KG1 (cell line): ENCODE measurements around the gene HYAL3.

Experiments used
- DNase-seq: peaks from one replicate; lab custom pipeline; 2025; lab: John Stamatoyannopoulos, UW

HYAL3 gene, protein sequence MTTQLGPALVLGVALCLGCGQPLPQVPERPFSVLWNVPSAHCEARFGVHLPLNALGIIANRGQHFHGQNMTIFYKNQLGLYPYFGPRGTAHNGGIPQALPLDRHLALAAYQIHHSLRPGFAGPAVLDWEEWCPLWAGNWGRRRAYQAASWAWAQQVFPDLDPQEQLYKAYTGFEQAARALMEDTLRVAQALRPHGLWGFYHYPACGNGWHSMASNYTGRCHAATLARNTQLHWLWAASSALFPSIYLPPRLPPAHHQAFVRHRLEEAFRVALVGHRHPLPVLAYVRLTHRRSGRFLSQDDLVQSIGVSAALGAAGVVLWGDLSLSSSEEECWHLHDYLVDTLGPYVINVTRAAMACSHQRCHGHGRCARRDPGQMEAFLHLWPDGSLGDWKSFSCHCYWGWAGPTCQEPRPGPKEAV

DNA sequence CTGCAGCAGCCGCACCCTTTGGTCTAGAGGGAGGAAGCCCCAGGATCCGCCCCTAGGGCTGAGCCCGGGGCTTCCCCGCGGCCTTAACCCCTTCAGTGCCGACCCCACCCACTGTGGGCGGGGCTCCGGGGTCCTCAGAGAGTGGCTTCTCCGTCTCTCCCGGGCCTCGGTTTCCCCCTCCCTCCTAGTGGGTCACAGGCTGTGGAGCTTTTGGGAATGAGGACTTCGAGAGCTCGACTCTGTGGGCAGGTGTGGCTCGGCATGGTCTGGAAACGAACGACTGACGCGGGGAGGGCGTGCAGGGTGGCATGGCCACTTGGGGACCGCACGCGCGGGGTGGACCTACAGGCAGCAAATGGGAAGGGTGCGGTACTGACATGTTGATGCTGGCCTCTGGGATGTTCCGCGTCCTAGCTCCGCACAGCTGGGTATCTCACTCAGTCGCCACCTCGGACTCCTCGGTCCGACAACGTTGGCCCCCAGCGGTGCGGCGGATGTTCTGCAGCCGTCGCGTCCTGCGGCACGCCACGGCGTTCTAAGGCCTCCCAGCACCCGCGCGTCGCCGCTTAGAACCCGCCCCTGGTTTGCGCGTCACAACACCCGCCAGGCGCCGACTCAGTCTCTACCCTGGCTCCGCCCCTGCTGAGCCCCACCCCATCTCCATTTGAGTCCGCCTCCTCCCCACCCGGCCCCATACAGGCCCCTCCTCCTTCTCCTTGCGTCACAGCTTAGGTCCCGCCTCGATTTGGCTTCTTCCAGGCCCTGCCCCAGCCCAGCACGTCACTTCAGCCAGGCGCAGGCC is at the start of gene HYAL3, which contains the start of gene NAA80:
Gene HYAL3 (minus strand): TSS at position 570 of the 802 bp plus-strand sequence. CDS start 3,803 bp downstream, outside the sequence.
Gene NAA80 (minus strand): TSS at position 570 of the 802 bp plus-strand sequence. CDS start 1,942 bp downstream, outside the sequence.
- peak; percentile 95 for DNase-seq

DNA sequence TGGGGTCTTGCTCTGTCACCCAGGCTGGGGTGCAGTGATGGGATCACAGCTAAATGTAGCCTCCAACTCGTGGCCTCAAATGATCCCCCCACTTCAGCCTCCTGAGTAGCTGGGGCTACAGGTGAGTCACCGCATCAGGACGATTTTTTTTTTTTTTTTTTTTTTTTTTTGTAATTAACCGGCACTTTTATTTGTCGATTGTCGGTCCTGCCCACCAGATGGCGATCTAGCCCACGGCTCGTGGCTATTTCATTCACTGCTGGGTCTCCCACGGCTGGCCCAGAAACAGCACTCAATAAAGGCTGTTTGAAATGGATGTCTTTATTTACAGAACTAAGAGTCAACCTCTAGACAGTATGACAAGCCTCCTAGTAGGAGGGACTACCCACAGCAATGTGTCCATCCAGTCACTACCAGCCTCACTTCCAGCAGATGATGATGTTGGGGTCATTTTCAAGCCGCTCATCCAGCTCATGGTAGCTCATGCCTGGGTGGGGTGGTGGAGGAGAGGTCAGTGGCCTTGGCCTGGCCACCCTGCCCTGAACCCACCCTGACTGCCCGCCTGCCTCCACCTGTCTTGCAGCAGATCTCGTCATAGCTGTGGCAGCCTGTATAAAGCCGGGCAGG is 48.1 kb upstream of the HYAL3 start:
- DNase-seq: peak; percentile 29

DNA sequence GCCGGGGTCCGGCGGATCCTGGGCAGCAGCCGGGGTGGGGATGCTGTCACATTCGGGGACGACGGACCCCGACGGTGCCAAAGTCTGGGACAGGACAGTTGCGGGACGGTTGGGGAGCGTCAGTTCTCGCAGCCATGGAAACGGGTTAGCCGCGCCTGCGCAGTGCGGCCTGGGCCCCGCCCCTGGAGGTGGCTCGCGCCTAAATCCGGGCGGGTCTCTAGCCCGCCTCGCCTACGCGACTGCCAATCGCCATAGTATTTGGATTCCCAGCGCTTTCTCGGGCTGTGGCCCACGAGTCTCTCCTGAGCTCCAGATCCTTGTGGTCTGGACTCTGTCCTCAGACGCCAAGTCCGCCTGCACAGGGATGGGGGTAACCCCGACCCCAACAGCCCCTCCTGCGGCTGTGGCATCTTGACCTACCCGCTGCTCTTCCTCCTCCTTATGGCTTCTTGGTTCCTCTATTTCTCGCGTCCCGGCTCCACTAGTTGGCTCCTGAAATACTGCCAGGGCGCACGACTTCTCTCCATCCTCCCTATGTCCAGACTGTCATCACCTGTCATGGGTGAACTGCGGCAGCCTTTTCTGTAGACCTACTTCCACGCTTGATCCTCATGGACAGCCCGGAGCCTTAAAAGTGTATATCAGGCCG is 46.5 kb upstream of the HYAL3 start, which contains the start of gene ZMYND10:
Gene ZMYND10 (minus strand): TSS at position 147 of the 649 bp plus-strand sequence. CDS start 153 bp downstream, outside the sequence.
- DNase-seq: no peak

DNA sequence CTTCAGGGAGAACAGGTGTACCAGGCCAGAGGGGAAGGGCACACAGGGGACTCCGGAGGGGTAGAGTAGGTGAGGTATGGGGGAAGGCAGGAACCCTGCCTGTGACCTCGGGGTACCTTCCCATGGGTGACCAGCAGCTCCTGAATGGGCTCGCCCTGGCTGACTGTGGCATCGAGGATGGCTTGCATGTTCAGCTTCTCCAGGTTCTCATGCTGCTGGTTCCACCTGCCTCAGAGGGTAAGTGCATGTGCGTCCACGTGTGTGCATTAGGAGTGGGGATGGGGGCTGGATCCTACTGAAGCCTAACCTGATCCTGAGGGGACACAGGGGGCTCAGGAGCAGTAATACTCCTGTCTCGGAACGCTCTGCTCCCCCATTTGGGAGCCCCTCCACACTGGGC is 45.8 kb upstream of the HYAL3 start:
- DNase-seq: no peak

DNA sequence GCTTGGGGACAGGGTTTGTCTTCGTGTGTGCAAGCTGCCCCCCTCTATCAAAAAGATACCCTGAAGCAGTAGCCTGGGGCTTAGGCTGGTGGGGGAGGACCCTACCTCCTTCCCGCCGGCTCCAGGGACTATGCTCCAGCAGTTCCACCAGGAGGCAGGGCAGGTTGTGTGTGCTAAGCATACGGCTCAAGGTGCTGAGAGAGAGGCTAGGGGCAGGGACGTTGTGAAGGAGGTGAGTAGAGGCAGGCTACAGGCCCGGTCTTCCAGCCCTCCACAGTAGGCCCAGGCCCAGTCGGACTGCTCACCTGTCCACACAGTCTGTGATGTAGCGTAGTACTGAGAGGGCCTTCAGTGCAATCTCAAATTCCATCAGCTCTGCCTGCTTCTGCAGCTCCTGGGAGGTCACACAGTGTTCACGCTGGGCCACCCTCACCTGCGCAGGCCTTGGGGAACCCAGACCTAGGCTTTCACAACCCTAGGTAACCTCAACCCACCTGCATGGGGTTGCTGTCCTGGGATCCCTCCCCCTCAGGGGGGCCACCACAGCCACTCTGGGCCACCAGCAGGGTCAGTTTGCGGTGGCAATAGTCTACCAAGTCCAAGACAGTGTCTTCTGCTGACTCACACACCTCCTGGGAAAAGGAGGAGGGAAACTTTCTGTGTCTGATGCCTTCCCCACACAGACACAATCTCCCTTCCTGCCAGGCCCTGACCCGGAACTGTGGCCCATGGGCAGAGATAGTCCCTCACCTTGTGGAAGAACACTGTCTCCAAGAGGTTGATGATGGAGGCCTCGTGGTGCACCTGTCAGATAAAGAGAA is 43.8 kb upstream of the HYAL3 start:
- no peak for DNase-seq

DNA sequence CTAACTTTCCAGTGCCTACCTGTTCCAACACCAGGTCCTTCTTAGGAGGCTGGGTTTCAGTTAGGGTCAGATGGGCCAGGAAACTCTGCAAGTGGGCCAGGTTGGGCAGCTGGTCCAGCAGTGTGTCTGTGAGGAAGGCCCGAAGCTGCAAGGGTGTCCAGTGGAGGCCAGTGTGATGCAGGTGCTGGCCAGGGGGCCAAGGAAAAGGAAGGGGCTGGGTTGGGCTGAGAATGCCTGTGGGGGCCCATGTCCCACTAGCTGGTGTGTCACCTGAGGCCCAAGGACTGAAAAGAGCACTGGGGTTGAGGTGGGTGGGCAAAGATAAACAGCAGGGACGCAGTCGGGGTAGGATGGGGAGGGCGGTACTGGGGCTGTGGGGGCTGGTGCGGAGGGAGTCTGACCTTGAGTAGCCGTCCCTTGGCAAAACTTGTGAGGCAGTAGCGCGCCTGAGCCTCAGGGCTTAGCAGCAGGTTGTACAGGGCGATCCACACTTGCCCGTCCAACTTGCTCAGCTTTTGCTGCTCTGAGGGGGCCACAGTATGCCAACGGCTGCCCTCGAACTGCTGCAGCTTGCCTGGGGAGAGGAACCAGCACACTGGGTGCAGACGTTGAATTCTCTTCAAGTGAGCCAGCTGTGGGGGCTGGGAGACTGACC is 42.9 kb upstream of the HYAL3 start:
- DNase-seq: no peak

DNA sequence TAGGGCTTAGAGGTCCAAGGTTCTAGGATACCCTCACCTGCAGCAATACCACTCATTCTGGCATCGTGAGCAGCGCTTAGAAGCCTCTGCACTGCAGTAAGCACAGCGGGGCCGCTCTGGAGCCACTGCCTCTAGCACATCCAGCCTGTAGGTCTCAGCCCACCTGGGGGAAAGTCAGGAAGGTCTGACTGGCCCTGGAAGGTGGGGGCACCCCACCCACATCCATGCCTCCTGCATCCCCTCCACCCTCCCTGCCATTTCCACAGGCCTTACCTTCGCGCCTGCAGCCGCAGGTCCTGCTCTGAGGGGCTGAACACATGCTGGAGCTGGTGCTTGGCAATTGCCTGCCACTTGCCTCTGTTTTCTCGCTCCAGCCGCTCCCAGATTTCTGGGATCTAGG is 42.3 kb upstream of the HYAL3 start:
- DNase-seq: no peak

DNA sequence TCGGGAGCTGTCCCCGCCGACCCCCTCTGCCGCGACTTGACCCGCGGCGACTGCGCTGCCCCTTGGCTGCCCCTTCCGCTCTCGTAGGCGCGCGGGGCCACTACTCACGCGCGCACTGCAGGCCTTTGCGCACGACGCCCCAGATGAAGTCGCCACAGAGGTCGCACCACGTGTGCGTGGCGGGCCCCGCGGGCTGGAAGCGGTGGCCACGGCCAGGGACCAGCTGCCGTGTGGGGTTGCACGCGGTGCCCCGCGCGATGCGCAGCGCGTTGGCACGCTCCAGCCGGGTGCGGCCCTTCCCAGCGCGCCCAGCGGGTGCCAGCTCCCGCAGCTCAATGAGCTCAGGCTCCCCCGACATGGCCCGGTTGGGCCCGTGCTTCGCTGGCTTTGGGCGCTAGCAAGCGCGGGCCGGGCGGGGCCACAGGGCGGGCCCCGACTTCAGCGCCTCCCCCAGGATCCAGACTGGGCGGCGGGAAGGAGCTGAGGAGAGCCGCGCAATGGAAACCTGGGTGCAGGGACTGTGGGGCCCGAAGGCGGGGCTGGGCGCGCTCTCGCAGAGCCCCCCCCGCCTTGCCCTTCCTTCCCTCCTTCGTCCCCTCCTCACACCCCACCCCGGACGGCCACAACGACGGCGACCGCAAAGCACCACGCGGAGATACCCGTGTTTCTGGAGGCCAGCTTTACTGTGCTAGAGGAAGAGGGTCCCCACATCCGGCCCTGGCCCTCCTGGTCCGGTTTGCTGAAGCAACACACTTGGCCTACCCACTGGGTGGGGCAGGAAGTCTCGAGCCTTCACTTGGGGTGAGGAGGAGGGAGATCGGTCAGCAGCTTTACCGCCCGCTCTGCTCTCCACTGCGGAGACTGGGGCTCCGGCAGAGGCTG is 41.5 kb upstream of the HYAL3 start, which contains the start of gene RASSF1:
Gene RASSF1 (minus strand): TSS at position 389 of the 882 bp plus-strand sequence. CDS start 31 bp downstream, at position 358.
- DNase-seq: peak; percentile 85

DNA sequence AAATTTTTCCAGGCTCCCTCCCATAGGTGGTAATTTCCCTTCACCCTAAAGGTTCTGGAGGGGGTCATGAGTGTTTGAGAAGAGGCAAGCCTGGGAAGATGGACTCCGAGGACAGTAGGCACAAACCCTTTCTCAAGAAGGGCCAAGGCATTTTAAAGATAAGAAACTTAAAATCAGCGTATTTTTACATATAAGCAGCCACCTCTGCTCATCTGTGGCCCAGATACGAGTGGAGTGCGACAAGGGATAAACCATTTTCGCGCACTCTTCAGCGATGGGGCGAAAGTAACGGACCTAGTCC is 40.9 kb upstream of the HYAL3 start:
- no peak for DNase-seq

DNA sequence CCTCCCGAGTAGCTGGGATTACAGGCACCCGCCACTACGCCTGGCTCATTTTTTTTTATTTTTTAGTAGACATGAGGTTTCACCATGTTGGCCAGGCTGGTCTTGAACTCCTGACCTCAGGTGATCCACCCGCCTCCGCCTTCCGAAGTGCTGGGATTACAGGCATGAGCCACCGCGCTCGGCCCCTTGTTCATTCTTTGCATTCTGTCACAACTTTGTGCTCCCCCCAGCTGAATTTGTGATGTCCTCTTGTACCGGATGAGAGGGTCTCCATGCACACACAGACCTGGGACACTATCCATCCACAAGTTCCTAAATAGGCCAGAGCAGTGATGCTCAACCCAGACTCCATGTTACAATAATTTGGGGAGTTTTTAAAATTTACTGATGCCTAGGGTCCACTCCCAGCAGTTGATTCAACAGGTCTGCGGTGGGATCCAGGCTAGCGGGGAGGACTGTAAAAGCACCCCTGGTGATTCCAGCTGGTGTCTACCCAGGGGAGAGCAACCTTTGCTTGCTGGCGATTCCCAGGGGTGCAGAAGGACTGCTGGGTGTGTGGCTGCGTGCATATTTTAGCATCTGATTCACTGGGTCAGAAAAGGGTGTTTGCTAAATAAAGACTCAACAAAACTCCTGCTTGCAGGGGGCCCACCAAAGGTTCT is 40.4 kb upstream of the HYAL3 start:
- no peak for DNase-seq

DNA sequence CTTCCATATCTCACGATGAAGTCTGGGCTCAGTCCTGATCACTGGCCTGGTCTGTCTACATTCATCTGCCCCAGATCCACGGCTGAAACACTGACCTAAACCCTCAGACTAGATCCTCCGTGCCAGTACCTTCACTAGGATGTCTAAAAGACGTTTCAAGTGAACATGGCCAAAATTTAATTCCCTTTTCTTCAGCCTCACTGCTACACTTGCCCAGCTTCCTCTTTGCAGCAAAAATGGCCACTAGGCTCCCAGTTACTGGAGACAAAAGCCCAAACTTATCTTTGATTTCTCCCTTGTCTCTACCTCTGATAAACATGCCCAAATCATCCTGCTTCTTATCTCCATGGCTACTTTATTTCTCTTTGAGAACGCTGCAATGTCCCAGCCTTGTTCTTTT is 39.8 kb upstream of the HYAL3 start:
- DNase-seq: no peak

DNA sequence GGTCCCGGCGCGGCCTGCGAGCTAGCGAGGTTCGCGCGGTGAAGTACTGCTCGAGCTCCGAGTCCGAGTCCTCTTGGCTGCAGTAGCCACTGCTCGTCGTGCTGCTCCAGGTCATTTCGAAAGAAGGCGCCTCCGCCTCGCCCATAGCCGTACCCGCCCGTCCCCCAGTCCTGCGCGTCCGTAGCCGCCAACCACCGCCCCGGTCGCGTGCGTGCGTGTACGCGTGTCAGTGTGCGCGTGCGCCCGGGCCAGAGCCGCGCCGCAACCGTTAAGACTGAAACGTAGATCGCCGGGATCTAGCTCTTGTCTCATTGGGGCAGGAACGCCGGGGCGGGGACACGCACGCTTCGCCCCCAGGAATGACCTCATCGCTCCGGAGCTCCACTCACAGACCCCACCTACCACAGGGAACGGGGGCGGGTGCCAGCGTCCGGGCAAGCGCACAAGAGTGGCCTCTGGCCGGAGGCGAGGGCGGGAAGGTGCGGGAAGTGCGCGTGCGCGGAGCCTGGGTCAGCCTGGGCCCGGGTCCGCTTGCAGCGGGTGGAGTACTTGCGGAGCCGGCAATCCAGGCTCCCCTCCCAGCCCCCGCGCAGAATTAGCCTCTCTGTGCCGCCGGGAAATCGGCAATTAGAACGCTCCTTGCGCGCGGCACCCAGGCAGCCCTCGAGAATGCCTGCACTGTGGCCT is 38.1 kb upstream of the HYAL3 start:
- DNase-seq: peak; percentile 93

DNA sequence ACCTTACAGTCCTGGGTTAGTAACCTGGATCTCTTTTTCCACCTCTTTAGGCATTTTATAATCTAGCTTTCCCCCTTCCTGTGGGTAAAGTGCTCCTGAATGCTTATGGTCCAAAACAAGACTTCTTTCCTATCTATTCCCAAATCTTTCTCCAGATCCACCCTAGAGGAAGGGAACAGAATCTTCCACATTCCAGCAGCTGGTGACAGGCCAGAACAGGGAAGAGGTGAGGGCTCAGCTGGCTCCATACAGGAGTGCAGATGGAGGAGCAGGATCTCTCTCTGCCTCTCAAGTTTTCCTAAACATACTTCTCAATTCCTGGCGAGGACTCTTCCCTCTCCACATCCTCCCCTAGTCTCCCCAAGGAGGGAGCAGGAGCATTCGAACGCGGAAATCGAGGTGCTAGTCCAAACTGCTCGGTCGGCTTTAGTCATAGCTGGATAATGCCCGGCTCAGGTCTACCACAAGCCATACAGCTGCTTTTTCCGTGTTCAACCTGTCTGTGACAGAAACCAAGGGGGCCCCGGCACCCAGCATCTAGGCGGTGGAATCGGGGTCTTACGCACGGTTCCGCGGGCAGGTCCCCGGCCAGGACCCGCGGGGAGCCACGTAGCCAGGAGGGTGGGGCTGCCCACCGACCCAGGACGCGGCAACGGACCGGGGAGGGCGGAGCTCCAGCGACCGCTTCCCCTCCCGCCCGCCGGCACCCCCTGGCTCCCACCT is 37.4 kb upstream of the HYAL3 start:
- no peak for DNase-seq

DNA sequence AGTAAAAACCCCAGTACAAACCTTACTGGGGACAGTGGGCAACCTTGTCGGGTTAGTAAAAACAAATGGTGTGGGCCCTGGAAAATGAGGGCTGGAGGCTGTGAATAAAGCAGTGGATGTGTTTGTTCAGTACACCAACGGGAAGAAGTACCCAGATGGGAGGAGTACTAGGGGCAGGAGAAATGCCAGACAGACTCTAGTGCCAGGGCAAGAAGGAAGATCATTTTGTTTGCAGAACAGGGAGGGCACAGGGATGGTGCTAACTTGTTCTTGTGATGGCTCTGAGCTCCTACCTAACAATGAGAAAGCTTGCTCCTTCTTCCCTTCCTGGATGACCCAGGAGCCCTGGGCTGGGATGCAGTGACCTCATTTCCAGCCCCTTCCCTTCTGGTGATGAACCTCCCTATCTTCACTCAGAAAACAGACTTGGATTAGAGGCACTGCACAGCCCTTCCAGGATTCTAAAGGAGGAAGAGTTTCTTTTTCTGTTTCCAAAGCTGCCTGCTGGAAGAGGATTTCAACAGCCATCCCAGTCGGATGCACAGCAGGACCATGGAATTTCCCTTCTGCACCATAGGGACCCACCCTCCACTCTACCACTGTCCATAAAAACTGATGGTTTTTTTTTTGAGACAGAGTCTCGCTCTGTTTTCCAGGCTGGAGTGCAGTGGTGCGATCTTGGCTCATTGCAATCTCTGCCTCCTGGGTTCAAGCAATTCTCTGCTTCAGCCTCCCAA is 35.3 kb upstream of the HYAL3 start:
- no peak for DNase-seq

DNA sequence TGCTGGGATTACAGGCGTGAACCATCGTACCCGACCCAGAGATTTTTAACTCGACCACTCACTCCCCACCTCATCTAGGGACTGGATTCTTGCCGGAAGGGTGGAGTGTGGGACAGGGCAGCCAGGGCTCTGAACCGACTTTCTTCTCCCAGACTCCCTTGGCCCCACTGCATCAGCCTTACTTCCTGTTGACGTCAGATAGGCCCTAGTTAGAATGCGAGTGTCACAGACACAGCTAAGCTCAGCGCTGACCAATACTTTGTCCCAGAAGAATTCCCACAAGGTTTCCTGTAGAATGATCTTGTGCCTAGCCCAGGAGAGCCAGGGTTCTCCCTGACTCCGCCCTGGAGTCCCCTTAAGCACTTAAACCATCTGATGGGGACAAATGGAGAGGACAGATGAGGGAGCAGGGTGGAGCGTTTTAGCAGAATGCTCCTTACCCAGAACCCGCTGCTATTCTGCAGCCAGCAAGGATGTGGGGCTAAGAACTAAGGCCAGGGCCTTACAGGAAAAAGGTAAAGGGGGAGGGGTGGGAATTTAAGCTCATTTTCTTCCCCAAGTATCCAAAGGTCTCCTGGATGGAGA is 34.6 kb upstream of the HYAL3 start:
- no peak for DNase-seq

DNA sequence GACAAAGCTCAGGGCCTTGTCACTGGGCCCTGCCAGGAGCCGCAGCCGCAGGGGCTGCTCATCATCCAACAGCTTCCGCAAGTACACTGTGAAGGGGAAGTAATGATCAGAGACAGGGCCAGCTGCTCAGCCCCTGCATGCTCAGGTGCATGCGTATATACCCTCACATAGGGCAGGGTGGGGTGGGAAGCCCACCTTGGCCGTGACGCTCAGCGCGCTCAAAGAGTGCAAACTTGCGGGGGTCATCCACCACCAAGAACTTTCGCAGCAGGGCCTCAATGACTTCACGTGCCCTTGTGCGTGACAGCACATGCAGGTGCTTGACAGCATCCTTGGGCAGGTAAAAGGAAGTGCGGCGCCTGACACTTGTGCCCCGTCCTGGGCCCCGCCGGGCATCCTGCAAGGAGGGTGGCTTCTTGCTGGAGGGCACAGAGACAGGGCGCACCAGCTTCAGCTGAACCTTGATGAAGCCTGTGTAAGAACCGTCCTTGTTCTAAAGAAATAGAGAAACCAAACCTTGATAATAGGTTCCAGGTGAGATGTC is 32.2 kb upstream of the HYAL3 start:
- DNase-seq: no peak
